ENCODE measurements around the gene MT1E.

The MT1E gene

DNA sequence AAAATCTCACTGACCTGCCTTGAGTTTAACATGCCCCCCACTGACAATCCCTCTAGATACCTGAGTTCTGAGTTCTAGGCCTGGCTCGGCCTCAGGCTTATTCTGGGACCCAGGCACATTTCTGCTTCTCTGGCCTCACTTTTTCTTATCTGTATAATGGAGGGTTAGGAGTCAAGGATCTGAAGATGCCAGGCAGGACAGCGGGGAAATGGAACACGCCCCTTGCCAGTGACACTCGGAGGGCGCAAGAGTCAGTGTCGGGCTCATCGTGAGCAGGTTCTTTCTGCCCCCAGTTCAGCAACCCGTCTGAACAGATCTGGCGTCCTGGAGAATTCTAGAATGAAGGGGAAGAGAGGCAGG is 36.8 kb upstream of the MT1E start:
- TF ChIP-seq CTCF (IDR thresholded peaks at IDR 0.05; ENCODE audit: low read depth, low read length): no peak
- DNase-seq (ENCODE audit: extremely low read depth, low read depth): no peak

GRCh38 chr16:56589141-56590039 is 36.2 kb upstream of the MT1E start, which contains the start of gene MT3:
MT3 (plus strand) TSS chr16:56589528; CDS start chr16:56589591, 63 bp downstream.
- TF ChIP-seq CTCF (IDR thresholded peaks at IDR 0.05; ENCODE audit: low read depth, low read length): no peak
- no peak for DNase-seq (ENCODE audit: extremely low read depth, low read depth)

- no peak for TF ChIP-seq CTCF (IDR thresholded peaks at IDR 0.05; ENCODE audit: low read depth, low read length)
- DNase-seq (ENCODE audit: extremely low read depth, low read depth): no peak
These were observed 34.1 kb upstream of the MT1E start for GRCh38 chr16:56591377-56592060.

- no peak for DNase-seq (ENCODE audit: extremely low read depth, low read depth)
- TF ChIP-seq CTCF (IDR thresholded peaks at IDR 0.05; ENCODE audit: low read depth, low read length): no peak
These were observed 31.8 kb upstream of the MT1E start for GRCh38 chr16:56593573-56594291.

- TF ChIP-seq CTCF (IDR thresholded peaks at IDR 0.05; ENCODE audit: low read depth, low read length): no peak
- DNase-seq (ENCODE audit: extremely low read depth, low read depth): no peak
These were observed 31.3 kb upstream of the MT1E start for GRCh38 chr16:56594292-56594619.

DNA sequence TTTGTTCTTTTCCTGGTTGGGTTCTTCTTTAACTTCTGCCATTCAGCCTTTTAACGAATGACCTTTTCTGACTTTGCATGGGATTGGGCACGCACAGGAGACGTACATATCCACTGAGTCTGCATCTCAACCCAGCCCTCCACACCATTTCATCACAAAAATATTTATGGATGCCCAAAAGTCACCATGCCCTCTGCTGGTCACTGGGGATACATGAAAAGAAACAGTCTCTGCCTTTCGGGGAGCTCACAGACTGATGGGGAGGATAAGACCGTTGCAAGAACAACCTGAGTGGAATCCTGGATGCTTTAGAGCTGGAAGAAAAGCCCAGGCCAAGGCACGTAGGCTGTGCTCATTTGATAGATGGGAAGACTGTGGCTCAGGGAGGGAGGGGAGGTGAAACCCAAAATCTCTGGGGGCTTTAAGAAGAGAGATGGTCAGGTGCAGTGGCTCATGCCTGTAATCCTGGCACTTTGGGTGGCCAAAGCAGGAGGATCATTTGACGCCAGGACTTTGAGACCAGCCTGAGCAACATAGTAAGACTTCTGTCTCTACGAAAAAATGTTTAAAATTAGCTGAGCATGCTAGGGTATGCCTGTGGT is 25.1 kb upstream of the MT1E start:
- TF ChIP-seq CTCF (IDR thresholded peaks at IDR 0.05; ENCODE audit: low read depth, low read length): peak; percentile 77
- DNase-seq (ENCODE audit: extremely low read depth, low read depth): no peak

Measured in AG09319 (cell line).